C4-2B (cell line): ENCODE results near the gene HOPX.

Experiments used
- CTCF ChIP-seq: fragments of 450-650 bp; conservative IDR thresholded peaks from 2 replicates; pipeline ENCODE4 v1.5.1; 2017; ENCODE audit warnings: mild to moderate bottlenecking
- ZFX ChIP-seq: fragments of 450-650 bp; IDR thresholded peaks from 2 replicates; pipeline ENCODE4 v1.6.1; 2017

DNA sequence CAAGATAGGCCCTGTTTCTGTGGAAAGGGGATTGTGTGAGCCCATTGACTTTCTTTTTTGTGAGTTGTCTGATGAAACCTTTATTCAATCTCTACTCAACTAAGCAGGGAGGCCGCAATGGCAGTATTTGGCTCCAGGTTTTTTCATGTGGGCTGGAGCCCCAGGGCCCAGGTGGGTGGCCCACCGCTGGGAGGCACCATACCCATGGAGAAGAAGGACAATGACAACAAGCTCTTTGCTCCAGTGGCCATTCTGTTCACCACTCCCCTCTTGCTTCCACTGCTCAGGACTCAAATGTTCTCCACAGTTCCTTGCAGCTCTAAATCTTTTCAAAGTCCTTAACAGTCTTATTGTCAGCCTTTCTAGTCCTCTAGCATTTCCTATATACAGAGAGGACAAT lies 54.1 kb downstream of the HOPX start:
- TF ChIP-seq CTCF (0 out of 2 replicates have a peak, but pooled peaks have one; percentile 2), ZFX (no peak)
